ENCODE results near the gene CABP2.

CABP2 gene

DNA sequence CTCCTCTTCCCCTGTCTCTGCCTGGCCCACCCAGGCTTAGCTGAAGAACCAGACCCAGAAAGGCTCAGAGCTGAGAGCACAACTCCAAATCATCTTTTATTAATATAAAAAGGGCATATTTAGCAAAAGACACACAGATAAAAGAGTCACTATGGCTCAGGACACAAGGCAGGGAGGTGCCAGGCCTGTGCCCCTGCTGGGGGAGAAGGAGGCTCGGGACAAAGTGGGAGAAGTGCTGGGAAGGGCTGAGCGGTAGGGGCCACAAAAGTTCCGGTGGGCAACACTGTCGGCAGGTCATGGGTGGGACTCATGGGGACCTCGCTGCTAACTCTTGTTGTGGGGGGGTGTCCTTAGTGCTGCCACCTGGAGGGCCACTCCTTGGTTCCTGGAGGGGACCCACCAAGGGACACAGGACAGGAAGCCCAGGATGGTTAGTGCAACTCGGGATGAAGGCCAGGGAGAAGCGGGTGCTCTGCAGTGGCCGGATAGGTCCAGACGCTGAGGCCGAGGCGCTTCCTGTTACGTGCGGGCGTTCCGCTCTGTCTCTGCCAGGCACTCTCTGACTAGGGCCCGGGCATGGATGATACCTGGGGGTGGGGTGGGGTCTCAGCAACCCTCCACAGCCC, 16.7 kb downstream of the CABP2 start:
- Histone ChIP-seq H3K18ac (ENCODE audit: low read depth in 1 of 2, low read length in 2 of 2) (no peak overlapping the region), H3K27me3 (ENCODE audit: control insufficient read depth in 1 of 2, insufficient read depth in 1 of 2, low read length in 2 of 2) (peaks cover 0 to 3% of the 10 kb centered on the region in 2 experiments), H2AFZ (ENCODE audit: low read depth, low read length) (no peak overlapping the region)

DNA sequence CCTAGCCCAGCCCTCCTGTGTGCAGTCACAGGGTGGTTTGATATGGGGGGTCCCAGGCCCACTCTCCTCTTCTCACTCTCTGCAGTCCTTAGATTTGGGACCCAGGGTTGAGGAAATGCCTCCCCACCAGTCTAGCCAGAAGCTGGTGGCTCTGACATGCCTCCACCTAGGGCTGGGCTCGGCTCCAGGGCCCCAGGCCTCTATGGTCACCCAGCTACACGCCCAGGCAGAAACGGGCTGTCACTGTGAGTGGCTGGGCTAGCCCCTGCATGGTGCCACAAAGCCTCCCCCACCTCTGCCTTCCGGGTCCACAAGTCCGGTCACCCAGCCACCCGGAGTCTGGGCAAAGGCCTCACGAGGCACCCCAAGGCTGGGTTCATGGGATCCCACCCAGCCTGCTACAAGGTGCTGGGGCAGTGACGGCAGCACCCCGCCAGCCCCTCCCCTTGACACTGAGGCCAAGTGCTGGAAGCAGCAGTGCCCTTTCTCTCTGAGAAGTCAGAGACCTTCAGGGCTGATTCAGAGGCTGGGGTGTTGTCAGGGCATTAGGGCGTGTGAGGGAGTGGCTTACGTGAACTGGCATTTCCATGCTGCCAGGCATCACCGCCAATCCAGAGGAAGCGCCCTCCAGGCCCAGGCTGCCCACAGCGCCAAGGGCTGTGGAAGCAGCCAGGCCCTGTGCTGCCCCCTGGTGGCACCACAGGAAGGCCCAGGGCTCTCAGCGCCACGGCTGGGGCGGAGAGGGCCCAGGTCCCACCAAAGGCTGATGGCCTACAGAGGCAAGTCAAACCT, 17.4 kb downstream of the CABP2 start:
- Histone ChIP-seq H3K27me3 (ENCODE audit: control insufficient read depth in 1 of 2, insufficient read depth in 1 of 2, low read length in 2 of 2) (peaks cover 0 to 3% of the 10 kb centered on the region in 2 experiments), H3K4me3 (ENCODE audit: insufficient read depth in 1 of 2, low read depth in 1 of 2, low read length in 2 of 2) (peak overlapping the region in 1 of 2 experiments; percentile 91), H2AK5ac (ENCODE audit: low read length, severe bottlenecking) (peak overlapping the region; percentile 63), H2BK12ac (ENCODE audit: low read length in 2 of 2) (peak overlapping the region; percentile 49 to 93), H3K4me2 (ENCODE audit: low read length, poor library complexity, severe bottlenecking) (peak overlapping the region; percentile 48), H4K8ac (ENCODE audit: low read length) (peak overlapping the region; percentile 74), H3K9me3 (ENCODE audit: control insufficient read depth, low read length) (no peaks in the 10 kb centered on the region), H3K4me1 (ENCODE audit: control insufficient read depth, insufficient read depth, low read depth, low read length) (peaks cover 46% of the 10 kb centered on the region), H3K9ac (ENCODE audit: low read length) (peak overlapping the region; percentile 83), H3K14ac (ENCODE audit: low read length in 2 of 2) (peak overlapping the region in 1 of 2 experiments; percentile 2), H3K27ac (ENCODE audit: low read length, poor library complexity, severe bottlenecking) (peak overlapping the region; percentile 86), H3K36me3 (ENCODE audit: control insufficient read depth in 1 of 2, insufficient read depth in 2 of 2, low read depth in 1 of 2, low read length in 2 of 2) (peaks cover 6 to 39% of the 10 kb centered on the region in 2 experiments), H3K23ac (ENCODE audit: low read length in 2 of 2) (no peak overlapping the region), H4K91ac (ENCODE audit: low read length) (peak overlapping the region; percentile 92), H2AFZ (ENCODE audit: low read depth, low read length) (no peak overlapping the region), H3K79me1 (replicated peaks; ENCODE audit: low read length, poor library complexity, severe bottlenecking) (peaks cover 6% of the 10 kb centered on the region), H2BK120ac (ENCODE audit: low read depth, low read length) (peak overlapping the region; percentile 77), H3K18ac (ENCODE audit: low read depth in 1 of 2, low read length in 2 of 2) (peak overlapping the region; percentile 29 to 79), H3K4ac (ENCODE audit: low read depth in 1 of 2, low read length in 2 of 2) (peak overlapping the region; percentile 8 to 86), H2BK15ac (ENCODE audit: low read depth, poor library complexity, severe bottlenecking) (peak overlapping the region; percentile 77), H2BK5ac (ENCODE audit: low read depth, low read length, poor library complexity, severe bottlenecking) (peak overlapping the region; percentile 83)
- WGBS, result 33% methylated on average over 17 of the region's 17 CpGs
- peak; percentile 93 for DNase-seq

More for the DNA sequence above, 16.7 kb downstream of the CABP2 start:
- Histone ChIP-seq H3K79me1 (replicated peaks; ENCODE audit: low read length, poor library complexity, severe bottlenecking) (peaks cover 3% of the 10 kb centered on the region), H3K4me3 (ENCODE audit: insufficient read depth in 1 of 2, low read depth in 1 of 2, low read length in 2 of 2) (no peak overlapping the region), H2BK5ac (ENCODE audit: low read depth, low read length, poor library complexity, severe bottlenecking) (no peak overlapping the region), H2BK15ac (ENCODE audit: low read depth, poor library complexity, severe bottlenecking) (no peak overlapping the region), H3K27ac (ENCODE audit: low read length, poor library complexity, severe bottlenecking) (peak overlapping the region; percentile 76), H3K14ac (ENCODE audit: low read length in 2 of 2) (no peak overlapping the region), H3K4me2 (ENCODE audit: low read length, poor library complexity, severe bottlenecking) (peak overlapping the region; percentile 73), H3K4ac (ENCODE audit: low read depth in 1 of 2, low read length in 2 of 2) (no peak overlapping the region), H3K9ac (ENCODE audit: low read length) (peak overlapping the region; percentile 94), H4K8ac (ENCODE audit: low read length) (no peak overlapping the region), H3K4me1 (ENCODE audit: control insufficient read depth, insufficient read depth, low read depth, low read length) (peaks cover 46% of the 10 kb centered on the region), H2AK5ac (ENCODE audit: low read length, severe bottlenecking) (peak overlapping the region; percentile 32), H3K23ac (ENCODE audit: low read length in 2 of 2) (no peak overlapping the region), H3K9me3 (ENCODE audit: control insufficient read depth, low read length) (no peaks in the 10 kb centered on the region), H2BK12ac (ENCODE audit: low read length in 2 of 2) (no peak overlapping the region), H3K36me3 (ENCODE audit: control insufficient read depth in 1 of 2, insufficient read depth in 2 of 2, low read depth in 1 of 2, low read length in 2 of 2) (peaks cover 3 to 33% of the 10 kb centered on the region in 2 experiments), H2BK120ac (ENCODE audit: low read depth, low read length) (no peak overlapping the region), H4K91ac (ENCODE audit: low read length) (no peak overlapping the region)
- WGBS, result 89% methylated on average over 7 of the region's 16 CpGs
- DNase-seq, result no peak

DNA sequence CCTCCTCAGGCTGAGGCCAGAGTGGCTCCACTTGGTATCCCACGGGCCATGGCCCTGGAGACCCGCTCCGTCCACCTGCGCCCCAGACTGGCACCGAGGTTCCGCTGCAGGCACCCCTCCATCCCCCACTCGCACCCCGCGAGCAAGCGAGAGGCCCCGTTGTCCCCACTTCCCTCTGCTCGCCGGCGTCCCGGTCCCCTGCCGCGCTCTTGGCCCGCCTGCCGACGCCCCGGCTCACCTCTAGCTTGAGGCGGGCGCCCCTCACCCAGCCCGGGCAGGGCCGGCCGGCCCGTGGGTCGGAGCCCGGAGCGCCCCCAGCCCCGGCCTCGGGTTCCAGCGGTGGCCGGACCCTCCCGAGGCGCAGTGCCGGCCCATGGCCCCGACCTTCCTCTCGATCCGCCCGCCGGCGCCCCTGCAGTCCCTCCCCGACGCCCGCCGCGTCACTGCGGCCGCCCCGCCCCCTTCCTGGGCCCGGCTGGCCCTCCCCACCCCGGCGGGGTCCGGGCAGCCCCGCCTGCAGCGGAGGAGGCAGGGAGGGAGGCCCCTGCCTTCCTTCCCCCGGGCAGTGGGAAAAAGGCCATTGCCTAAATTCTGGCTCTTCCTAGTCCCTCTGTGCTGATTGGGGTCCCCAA, 18.2 kb downstream of the CABP2 start, which contains the start of gene PITPNM1:
PITPNM1 (minus strand) TSS at position 414 of the 632 bp plus-strand sequence. CDS start 1,183 bp downstream, outside the sequence.
- peak within 1 kb of the TSS; percentile 92 for H4K91ac ChIP-seq (ENCODE audit: low read length)
- peaks cover 9% of the 10 kb centered on the region for H3K79me1 ChIP-seq (replicated peaks; ENCODE audit: low read length, poor library complexity, severe bottlenecking)
- peak within 1 kb of the TSS; percentile 20 to 86 for H3K4ac ChIP-seq (ENCODE audit: low read depth in 1 of 2, low read length in 2 of 2)
- H3K4me1 ChIP-seq (ENCODE audit: control insufficient read depth, insufficient read depth, low read depth, low read length), result peaks cover 46% of the 10 kb centered on the region
- peak within 1 kb of the TSS; percentile 62 to 79 for H3K18ac ChIP-seq (ENCODE audit: low read depth in 1 of 2, low read length in 2 of 2)
- peak within 1 kb of the TSS; percentile 66 for H2AFZ ChIP-seq (ENCODE audit: low read depth, low read length)
- DNase-seq, result peak; percentile 68
- peak within 1 kb of the TSS; percentile 77 for H2BK120ac ChIP-seq (ENCODE audit: low read depth, low read length)
- peak within 1 kb of the TSS; percentile 82 for H3K4me2 ChIP-seq (ENCODE audit: low read length, poor library complexity, severe bottlenecking)
- H3K23ac ChIP-seq (ENCODE audit: low read length in 2 of 2), result peak within 1 kb of the TSS in 1 of 2 experiments; percentile 34
- peak within 1 kb of the TSS; percentile 86 for H3K27ac ChIP-seq (ENCODE audit: low read length, poor library complexity, severe bottlenecking)
- H3K9ac ChIP-seq (ENCODE audit: low read length), result peak within 1 kb of the TSS; percentile 83
- no peaks in the 10 kb centered on the region for H3K9me3 ChIP-seq (ENCODE audit: control insufficient read depth, low read length)
- H3K4me3 ChIP-seq (ENCODE audit: insufficient read depth in 1 of 2, low read depth in 1 of 2, low read length in 2 of 2), result peak within 1 kb of the TSS; percentile 67 to 91
- peak within 1 kb of the TSS in 1 of 2 experiments; percentile 14 for H3K14ac ChIP-seq (ENCODE audit: low read length in 2 of 2)
- peaks cover 6 to 44% of the 10 kb centered on the region in 2 experiments for H3K36me3 ChIP-seq (ENCODE audit: control insufficient read depth in 1 of 2, insufficient read depth in 2 of 2, low read depth in 1 of 2, low read length in 2 of 2)
- under 1% methylated on average over 52 of the region's 58 CpGs for WGBS
- peak within 1 kb of the TSS; percentile 63 for H2AK5ac ChIP-seq (ENCODE audit: low read length, severe bottlenecking)
- peak within 1 kb of the TSS; percentile 74 for H4K8ac ChIP-seq (ENCODE audit: low read length)
- H2BK5ac ChIP-seq (ENCODE audit: low read depth, low read length, poor library complexity, severe bottlenecking), result peak within 1 kb of the TSS; percentile 91
- H3K27me3 ChIP-seq (ENCODE audit: control insufficient read depth in 1 of 2, insufficient read depth in 1 of 2, low read length in 2 of 2), result no peaks in the 10 kb centered on the region
- H2BK12ac ChIP-seq (ENCODE audit: low read length in 2 of 2), result peak within 1 kb of the TSS; percentile 49 to 93
- H2BK15ac ChIP-seq (ENCODE audit: low read depth, poor library complexity, severe bottlenecking), result peak within 1 kb of the TSS; percentile 77

All from mesenchymal stem cell (in vitro differentiated cells and primary cell).